ENCODE results near the gene SLX4IP. TPM values are rescaled to one million over a fixed set of nuclear protein-coding genes. Genes with fewer than 3 reads are reported as not detected.

SLX4IP gene
- 3.6 and 4.3 TPM in 2 replicates for total RNA-seq

GRCh38 chr20:10434832-10435812 is at the start of gene SLX4IP:
Gene SLX4IP, plus strand, starts transcription at chr20:10435305. Its CDS starts 22,900 bp downstream, at chr20:10458205.

GRCh38 chr20:10433623-10434466 is 1.3 kb upstream of the SLX4IP start, which contains the start of gene MKKS:
Gene MKKS, minus strand, starts transcription at chr20:10434222. Its CDS starts 20,708 bp downstream, at chr20:10413514.

GRCh38 chr20:10673842-10674683 is 239.0 kb downstream of the SLX4IP start, which contains the start of gene JAG1:
Gene JAG1, minus strand, starts transcription at chr20:10673999. Its CDS starts 469 bp downstream, at chr20:10673530.

Other genes with a start within 250 kb of the SLX4IP start
- 0.53 and 1.1 TPM in 2 replicates for gene SNAP25, start 216.5 kb upstream of the SLX4IP start, total RNA-seq
- 10.7 and 13.7 TPM in 2 replicates for gene MKKS, start 1.1 kb upstream of the SLX4IP start, total RNA-seq
- 136 and 184 TPM in 2 replicates for gene JAG1, start 238.7 kb downstream of the SLX4IP start, total RNA-seq

All from smooth muscle cell of the pulmonary artery (primary cell).